A673 (cell line): Measurements from ENCODE around the gene BPHL.
"Not testable (repeated sequence)": the region's sequence is repeated elsewhere in the genome, so short reads cannot be mapped to it uniquely, and the experiment has no call there.

Source experiments
- EZH2 ChIP-seq: fragments of 200-600 bp; sonication (generic); IDR thresholded peaks from 2 replicates; pipeline ENCODE4 v1.6.1; 2017; ENCODE audit warnings: borderline replicate concordance, low read depth, mild to moderate bottlenecking, mixed read lengths, antibody characterized with exemption, low read length; ENCODE audit not compliant: poor library complexity, severe bottlenecking
- TF ChIP-seq, protein P1 (sequence below): fragments of 300-800, 200-600 bp; sonication (generic); conservative IDR thresholded peaks from 2 replicates; pipeline ENCODE4 v1.5.1; 2017; ENCODE audit warnings: low read depth, mild to moderate bottlenecking, antibody characterized with exemption, low read length, moderate library complexity, mixed read lengths

DNA sequence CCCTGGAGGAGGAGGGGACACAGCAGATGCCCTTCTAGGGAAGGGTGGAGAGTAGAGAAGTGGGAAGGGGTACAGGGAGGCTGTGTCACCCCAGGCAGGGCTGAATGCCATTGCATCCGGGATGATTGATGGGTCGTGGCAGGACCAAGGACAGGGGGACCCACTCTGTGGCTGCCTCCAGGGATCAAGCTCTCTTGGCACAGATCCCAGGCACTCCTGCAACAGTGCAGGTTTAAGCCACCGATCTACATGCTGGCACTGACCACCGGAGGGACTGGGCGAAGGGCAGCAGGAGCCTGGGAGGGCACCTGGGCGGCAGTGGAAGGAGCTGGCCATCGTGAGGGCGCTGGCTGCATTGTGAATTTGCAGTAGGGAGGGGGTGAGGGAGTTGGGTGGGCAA, 61.4 kb downstream of the BPHL start:
- TF ChIP-seq EZH2, result not testable (repeated sequence)
- TF ChIP-seq, protein P1, sequence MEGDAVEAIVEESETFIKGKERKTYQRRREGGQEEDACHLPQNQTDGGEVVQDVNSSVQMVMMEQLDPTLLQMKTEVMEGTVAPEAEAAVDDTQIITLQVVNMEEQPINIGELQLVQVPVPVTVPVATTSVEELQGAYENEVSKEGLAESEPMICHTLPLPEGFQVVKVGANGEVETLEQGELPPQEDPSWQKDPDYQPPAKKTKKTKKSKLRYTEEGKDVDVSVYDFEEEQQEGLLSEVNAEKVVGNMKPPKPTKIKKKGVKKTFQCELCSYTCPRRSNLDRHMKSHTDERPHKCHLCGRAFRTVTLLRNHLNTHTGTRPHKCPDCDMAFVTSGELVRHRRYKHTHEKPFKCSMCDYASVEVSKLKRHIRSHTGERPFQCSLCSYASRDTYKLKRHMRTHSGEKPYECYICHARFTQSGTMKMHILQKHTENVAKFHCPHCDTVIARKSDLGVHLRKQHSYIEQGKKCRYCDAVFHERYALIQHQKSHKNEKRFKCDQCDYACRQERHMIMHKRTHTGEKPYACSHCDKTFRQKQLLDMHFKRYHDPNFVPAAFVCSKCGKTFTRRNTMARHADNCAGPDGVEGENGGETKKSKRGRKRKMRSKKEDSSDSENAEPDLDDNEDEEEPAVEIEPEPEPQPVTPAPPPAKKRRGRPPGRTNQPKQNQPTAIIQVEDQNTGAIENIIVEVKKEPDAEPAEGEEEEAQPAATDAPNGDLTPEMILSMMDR, result not testable (repeated sequence)
